GM12872 (cell line): ENCODE measurements around the gene CHMP6.

Experiments used
- CTCF ChIP-seq: IDR thresholded peaks from 3 replicates; pipeline ENCODE4 v1.5.1; 2011; ENCODE audit warnings: low read depth, mild to moderate bottlenecking, low read length, moderate library complexity; ENCODE audit not compliant: insufficient read depth

The CHMP6 gene

GRCh38 chr17:80984749-80985148, 6.9 kb upstream of the CHMP6 start:
- no peak for TF ChIP-seq CTCF

GRCh38 chr17:80986046-80986445, 5.6 kb upstream of the CHMP6 start:
- TF ChIP-seq CTCF = no peak

GRCh38 chr17:80986816-80987475, 4.7 kb upstream of the CHMP6 start:
- TF ChIP-seq CTCF = no peak

- TF ChIP-seq CTCF = no peak
These were observed 3.6 kb upstream of the CHMP6 start for GRCh38 chr17:80987941-80988461.

- no peak for TF ChIP-seq CTCF
These were observed 2.1 kb upstream of the CHMP6 start for GRCh38 chr17:80989586-80989913.

- TF ChIP-seq CTCF = no peak
These were observed 558 bp upstream of the CHMP6 start for GRCh38 chr17:80990921-80991644.

- no peak for TF ChIP-seq CTCF
These were observed 671 bp downstream of the CHMP6 start for GRCh38 chr17:80992077-80992947.
